Thoracic aorta (tissue), 2 donors: ENCODE measurements around the gene MAMDC4. TPM values are rescaled to one million over a fixed set of nuclear protein-coding genes. Genes with fewer than 3 reads are reported as not detected.

Source experiments
- ATAC-seq: fragments of 150-250 bp; one replicate; pipeline ENCODE4 v1.8.0; 2017; ENCODE audit warnings: low read depth; ENCODE audit not compliant: insufficient number of reproducible peaks, low FRiP score
- DNase-seq: peaks from one replicate; pipeline ENCODE4 v3.0.0-alpha.2; 2020; ENCODE audit warnings: low spot score
- H3K27ac ChIP-seq, 2 donors: fragments of 200-600 bp; sonication (generic); 1 replicate in 1 of 2; 2 replicates in 1 of 2; pipeline ENCODE4 v1.5.1; 2016; ENCODE audit warnings: mild to moderate bottlenecking in 2 of 2, moderate library complexity in 2 of 2
- H3K27me3 ChIP-seq: fragments of 200-600 bp; sonication (generic); replicated peaks from 2 replicates; pipeline ENCODE4 v1.6.0; 2016; ENCODE audit warnings: mild to moderate bottlenecking; ENCODE audit not compliant: insufficient read depth
- H3K36me3 ChIP-seq: fragments of 200-600 bp; sonication (generic); one replicate; pipeline ENCODE4 v1.5.1; 2016
- H3K4me1 ChIP-seq, 2 donors: fragments of 200-600 bp; sonication (generic); 1 replicate in 1 of 2; 2 replicates in 1 of 2; pipeline versions ENCODE4 v1.5.1 to v1.6.0; 2016; ENCODE audit warnings: low read depth in 2 of 2, mild to moderate bottlenecking in 1 of 2; ENCODE audit not compliant: control insufficient read depth in 1 of 2
- H3K4me3 ChIP-seq: fragments of 200-600 bp; sonication (generic); 2 replicates; pipeline ENCODE4 v1.5.1; 2016; ENCODE audit warnings: mild to moderate bottlenecking
- H3K9me3 ChIP-seq: fragments of 200-600 bp; sonication (generic); 2 replicates; pipeline ENCODE4 v1.5.1; 2016
- CTCF ChIP-seq: fragments of 200-600 bp; sonication (generic); IDR thresholded peaks from one replicate; pipeline ENCODE4 v1.5.1; 2019; ENCODE audit warnings: antibody characterized with exemption
- total RNA-seq, 2 donors: library from RNA; depleted of rRNA; stranded (reverse); fragments of >200 nt; gene quantifications; one replicate each; pipeline versions ENCODE4 v1.1.0 to v1.2.3, GENCODE V29; 2016

Gene MAMDC4
- total RNA-seq, 2 donors from 2014 or later: 1.8 to 2.8 TPM

- Histone ChIP-seq H3K27ac (no peak overlapping the region), H3K9me3 (no peaks in the 10 kb centered on the region), H3K4me1 (peaks cover 6 to 23% of the 10 kb centered on the region in 2 donors), H3K27me3 (no peaks in the 10 kb centered on the region), H3K36me3 (no peaks in the 10 kb centered on the region), H3K4me3 (no peak overlapping the region)
- TF ChIP-seq CTCF: no peak
- ATAC-seq (no peak), DNase-seq (no peak)
These were observed 2.1 kb downstream of the MAMDC4 start for GRCh38 chr9:136854113-136854841.

- DNase-seq: no peak
- Histone ChIP-seq H3K9me3 (no peaks in the 10 kb centered on the region), H3K27ac (no peak overlapping the region), H3K4me1 (peaks cover 3 to 26% of the 10 kb centered on the region in 2 donors), H3K4me3 (no peak overlapping the region), H3K36me3 (no peaks in the 10 kb centered on the region), H3K27me3 (no peaks in the 10 kb centered on the region)
- no peak for TF ChIP-seq CTCF
- ATAC-seq: no peak
These were observed 2.8 kb downstream of the MAMDC4 start for GRCh38 chr9:136854842-136855460.

GRCh38 chr9:136855461-136856078 is 3.4 kb downstream of the MAMDC4 start:
- H3K36me3 ChIP-seq: no peaks in the 10 kb centered on the region
- ATAC-seq (no peak), DNase-seq (no peak)
- no peak overlapping the region for H3K4me3 ChIP-seq
- H3K4me1 ChIP-seq: peaks cover 0 to 23% of the 10 kb centered on the region in 2 donors
- TF ChIP-seq CTCF: no peak
- no peaks in the 10 kb centered on the region for H3K9me3 ChIP-seq
- H3K27me3 ChIP-seq: no peaks in the 10 kb centered on the region
- no peak overlapping the region for H3K27ac ChIP-seq

- no peak overlapping the region for H3K27ac ChIP-seq
- DNase-seq: no peak
- no peak for ATAC-seq
These were observed 3.9 kb downstream of the MAMDC4 start for GRCh38 chr9:136856079-136856476.

More at GRCh38 chr9:136856079-136856476, 3.9 kb downstream of the MAMDC4 start:
- H3K4me3 ChIP-seq: no peak overlapping the region
- no peaks in the 10 kb centered on the region for H3K36me3 ChIP-seq
- H3K4me1 ChIP-seq: peaks cover 0 to 18% of the 10 kb centered on the region in 2 donors
- H3K9me3 ChIP-seq: no peaks in the 10 kb centered on the region
- TF ChIP-seq CTCF: no peak
- no peaks in the 10 kb centered on the region for H3K27me3 ChIP-seq
